PC-9 (cell line): ENCODE results near the gene CPA5.

ENCODE experiments used
- CTCF ChIP-seq: fragments of 200-600 bp; sonication (generic); conservative IDR thresholded peaks from 2 replicates; pipeline ENCODE4 v1.6.1; 2017; ENCODE audit warnings: mixed run types, antibody characterized with exemption, mild to moderate bottlenecking, moderate library complexity
- EZH2 ChIP-seq: fragments of 200-600 bp; sonication (generic); IDR thresholded peaks from 2 replicates; pipeline ENCODE4 v1.8.0; 2017; ENCODE audit warnings: antibody characterized with exemption, low read depth

- TF ChIP-seq CTCF: no peak
- TF ChIP-seq EZH2: no peak
These were observed 45.9 kb upstream of the CPA5 start for GRCh38 chr7:130298544-130299326.
